Right forelimb (tissue), 1 donor: Measurements from ENCODE around the gene TMEM217.
"Not testable (repeated sequence)": the region's sequence is repeated elsewhere in the genome, so short reads cannot be mapped to it uniquely, and the experiment has no call there.

Experiments used
- DNase-seq: peaks from one replicate; pipeline ENCODE4 v3.0.0-alpha.2; 2018

Gene TMEM217

DNA sequence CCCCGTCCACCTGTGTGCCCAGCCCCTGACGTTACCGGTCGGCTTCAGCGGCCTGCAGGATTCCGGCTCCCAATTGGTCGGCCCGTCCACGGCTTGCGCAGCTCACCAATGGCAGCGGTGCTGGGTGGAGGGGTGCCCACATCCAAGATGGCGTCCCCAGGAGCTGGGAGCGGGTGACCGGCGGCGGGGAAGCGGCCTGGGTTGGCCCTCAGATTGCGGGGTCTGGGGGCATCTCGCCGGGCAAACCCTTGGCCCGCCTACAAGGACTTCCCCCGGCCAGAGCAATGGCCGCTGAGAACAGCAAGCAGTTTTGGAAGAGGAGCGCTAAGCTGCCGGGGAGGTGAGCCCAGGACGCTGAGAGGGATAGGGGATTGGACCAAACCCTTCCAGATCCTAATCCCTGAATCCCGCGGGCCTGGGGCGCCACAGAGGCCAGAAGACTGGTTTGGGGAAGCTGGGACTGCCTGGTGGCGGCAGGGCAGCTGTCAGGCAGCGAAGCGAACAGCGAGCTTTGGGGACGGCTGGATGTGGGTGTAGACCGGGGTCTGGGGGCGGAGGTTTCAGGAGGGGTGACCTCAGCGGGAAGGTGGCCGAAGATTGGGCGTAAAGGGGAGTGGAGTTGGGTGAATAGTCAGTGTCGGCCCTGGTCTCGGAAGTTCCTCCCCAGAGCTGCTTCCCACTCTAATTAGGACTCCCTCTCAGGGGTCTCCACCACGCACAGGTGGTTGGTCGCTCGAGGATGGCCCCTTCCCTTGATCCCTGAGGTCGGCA, at the start of gene TMEM217, which contains the start of gene TBC1D22B:
Gene TMEM217 (minus strand): TSS at position 511 of the 771 bp plus-strand sequence. CDS start 39,114 bp downstream, outside the sequence.
Gene TBC1D22B (plus strand): TSS at position 139 of the 771 bp plus-strand sequence. CDS start 146 bp downstream, at position 285.
- DNase-seq: peak; percentile 92

GRCh38 chr6:37307484-37307883, 49.5 kb upstream of the TMEM217 start:
- not testable (repeated sequence) for DNase-seq

DNA sequence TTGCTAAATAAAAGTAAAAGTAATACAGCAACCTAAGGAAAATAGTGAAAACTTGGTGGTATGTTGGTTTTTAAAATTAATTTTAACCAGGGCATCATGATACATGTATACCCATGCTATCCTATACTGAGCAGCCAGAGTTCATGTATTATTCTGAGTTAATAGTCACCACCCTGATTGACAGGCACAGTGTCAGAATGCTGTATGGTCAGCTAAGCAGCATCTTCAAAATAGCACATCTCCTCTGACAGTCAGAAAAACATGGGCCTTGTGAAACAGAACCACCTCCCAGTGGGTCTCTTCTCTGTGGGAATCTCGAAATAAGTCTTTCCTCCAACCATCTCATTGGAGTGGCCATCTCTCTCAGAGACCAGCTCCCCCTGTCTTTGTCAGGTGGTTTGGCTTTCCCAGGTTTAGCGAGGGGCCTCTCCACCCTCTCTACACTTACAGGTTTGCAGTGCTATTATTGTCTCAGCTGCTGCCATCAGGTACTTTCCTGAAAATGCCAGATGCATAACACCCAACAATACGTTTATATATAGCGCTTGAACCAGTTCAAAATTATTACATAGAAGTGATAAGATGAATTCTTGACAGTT, 48.8 kb upstream of the TMEM217 start:
- DNase-seq: no peak

DNA sequence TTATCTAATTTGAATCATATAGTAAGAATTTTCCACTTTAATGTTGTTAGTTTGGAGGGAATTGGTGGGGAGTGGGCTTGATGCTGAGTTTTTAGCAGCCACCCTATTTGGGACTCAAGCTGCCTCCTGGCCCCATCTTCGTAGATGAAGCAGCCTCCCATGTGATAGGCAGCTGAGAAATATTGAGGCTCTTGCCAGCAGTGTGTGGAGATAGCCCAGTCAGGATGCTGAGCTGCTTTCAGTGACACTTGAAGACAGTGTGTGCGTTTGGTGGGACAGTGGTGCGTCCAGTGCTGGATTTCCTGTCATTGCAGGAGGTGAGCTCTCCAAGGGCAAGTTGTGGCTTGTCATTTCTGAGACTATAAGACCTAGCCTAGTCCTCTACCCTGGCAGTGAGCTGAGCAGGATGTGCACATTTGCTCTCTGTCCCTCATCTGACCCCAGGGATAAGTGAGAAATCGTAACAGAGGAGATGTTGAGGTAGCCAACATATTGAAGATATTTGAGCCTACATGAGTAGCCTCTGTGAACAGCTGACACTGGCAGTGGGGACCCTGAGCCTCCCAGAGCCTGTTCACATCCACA, 48.0 kb upstream of the TMEM217 start:
- no peak for DNase-seq

- no peak for DNase-seq
Measured at GRCh38 chr6:37304766-37305165, 46.8 kb upstream of the TMEM217 start.

DNA sequence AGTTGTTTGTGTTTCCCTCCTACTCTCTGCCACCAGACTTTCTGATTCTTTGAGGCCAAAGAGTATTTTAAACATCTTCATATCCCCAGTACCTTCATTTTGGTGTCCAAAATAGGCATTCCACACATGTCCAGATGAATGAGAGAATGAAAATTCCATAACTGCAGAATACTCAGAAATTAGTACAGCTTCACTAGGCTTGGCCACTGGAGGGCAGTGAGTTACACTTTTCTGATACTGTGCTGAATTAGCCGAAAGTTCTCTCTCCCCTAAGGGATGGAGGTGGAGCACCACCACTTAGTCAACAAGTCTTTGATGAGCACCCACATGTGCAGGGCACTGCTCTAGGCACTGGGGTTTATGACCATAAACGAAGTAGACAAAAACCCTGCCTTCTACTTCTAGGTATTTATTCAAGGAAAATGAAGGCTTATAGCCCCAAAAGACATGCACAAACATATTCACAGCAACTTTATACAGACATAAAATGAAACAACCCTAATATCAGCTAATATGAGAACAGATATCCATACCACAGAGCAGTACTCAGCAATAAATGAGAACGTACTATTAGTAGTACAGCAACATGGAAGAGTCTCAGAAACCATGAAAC, 46.1 kb upstream of the TMEM217 start:
- DNase-seq: no peak

DNA sequence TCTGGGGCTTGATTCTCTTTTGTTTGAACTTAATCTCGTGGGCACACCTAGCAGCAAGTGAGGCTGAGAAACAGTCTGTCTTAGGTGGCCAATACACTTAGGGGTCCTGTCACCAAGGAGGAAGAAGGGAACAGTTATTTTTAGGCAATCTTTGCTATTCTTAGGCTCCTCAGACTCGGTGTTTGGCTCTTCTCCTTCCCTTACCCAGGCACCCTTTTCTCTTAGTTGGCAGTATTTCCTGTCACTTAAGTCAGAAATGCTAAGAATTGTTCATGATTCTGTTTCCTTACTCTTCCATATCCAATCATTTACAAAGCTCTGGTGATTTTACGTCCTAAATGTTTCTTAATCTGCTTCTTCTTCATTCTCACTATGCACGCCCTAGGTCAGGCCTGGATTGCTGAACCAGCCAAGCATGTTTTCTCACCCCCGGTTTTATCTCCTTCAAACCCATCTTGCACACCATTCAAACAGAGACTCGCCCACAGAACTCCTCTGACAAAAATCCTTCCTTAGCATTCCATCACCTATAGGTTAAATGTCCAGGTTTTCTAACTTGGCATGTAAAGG, 45.2 kb upstream of the TMEM217 start:
- DNase-seq: no peak

GRCh38 chr6:37302086-37302686, 44.2 kb upstream of the TMEM217 start:
- DNase-seq: no peak

DNA sequence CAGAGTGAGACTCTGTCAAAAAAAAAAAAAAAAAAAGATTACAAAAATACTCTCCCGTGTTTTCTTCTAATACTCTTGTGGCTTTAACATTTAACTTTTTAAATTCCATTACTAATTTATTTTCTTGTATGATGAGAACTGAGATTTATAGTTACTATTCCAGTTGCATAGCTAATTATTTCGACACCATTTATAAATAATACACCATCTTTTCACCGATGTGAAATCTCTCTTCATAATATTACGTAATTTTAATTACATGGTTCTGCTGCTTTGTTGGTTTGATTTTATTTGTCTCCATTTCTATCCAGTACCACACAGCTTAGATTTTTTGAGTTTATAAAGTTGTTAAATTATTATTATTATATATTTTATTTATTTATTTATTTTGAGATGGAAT, 42.0 kb upstream of the TMEM217 start:
- no peak for DNase-seq

DNA sequence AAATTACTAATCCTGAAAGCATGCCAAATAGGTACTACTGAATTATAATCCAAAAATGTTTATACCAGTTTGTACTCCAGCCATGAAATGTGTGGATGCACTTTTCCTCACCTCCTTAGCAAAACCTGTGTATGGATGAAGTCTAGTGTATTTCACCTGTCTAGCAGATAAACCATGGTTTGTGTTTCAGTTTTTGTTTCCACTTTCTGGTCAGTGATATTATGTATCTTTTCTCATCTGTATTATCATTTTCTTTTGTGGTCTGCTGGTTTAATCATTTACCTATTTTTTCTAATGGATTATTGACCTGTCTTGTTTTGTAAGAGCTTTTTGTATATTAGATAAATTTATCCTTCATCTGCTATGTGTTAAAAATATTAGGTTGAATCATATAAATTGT, 41.0 kb upstream of the TMEM217 start:
- DNase-seq: no peak

DNA sequence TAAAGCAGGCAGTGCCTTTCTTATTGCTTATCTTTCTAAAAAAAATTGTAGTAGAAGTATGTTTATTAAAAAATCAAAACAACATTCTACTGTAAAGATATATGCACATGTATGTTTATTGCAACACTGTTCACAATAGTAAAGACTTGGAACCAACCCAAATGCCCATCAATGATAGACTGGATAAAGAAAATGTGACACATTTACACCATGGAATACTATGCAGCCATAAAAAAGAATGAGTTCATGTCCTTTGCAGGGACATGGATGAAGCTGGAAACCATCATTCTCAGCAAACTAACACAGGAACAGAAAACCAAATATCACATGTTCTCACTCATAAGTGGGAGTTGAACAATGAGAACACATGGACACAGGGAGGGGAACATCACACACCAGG, 39.7 kb upstream of the TMEM217 start:
- DNase-seq: not testable (repeated sequence)

GRCh38 chr6:37293426-37293825, 35.5 kb upstream of the TMEM217 start:
- no peak for DNase-seq

DNA sequence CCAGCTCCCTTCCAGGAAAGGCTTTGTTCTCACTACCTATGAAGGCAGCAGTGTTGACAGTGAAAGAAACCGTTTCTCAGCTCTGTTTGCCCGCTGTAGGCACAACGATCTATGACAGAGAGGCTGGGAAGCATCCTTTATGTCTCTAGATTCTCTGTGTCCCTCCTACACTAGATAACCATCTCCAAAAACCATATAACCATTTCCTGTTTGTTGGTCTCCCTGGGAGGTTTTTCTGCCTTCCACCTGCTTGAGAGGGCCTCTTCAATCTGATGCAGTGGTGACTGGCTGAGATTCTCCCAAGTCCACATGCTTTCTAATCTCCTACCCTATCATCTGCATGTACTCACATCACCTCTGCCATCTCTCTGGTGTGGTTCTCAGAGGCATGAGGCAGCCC, 32.0 kb upstream of the TMEM217 start:
- no peak for DNase-seq

- DNase-seq: no peak
Measured at GRCh38 chr6:37288247-37288646, 30.3 kb upstream of the TMEM217 start.

DNA sequence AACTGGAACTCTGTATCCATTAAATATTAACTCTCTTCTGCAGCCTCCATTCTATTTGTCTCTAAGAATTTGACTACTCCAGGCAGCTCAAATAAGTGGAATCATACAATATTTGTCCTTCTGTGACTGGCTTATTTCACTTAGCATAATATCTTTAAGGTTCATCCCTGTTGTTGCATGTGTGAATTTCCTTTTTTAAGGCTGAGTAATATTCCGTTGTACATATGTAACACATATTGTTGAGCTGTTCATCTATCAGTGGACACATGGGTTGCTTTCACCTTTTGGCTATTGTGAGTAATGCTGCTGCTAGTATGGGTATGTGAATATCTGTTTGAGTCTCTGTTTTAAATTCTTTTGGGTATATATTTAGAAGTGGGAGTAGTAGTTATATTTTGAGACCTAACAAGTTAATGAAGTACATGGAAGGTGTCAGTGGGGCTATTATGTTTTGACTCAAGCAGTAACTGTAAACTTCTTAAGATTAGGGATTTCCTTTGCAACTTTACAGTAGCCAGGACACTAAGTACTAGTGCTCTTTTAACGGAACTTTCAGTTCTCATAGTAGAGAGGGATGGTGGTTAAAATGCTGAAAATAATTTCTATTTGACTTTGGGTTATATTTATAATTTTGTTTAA, 29.7 kb upstream of the TMEM217 start:
- no peak for DNase-seq

DNA sequence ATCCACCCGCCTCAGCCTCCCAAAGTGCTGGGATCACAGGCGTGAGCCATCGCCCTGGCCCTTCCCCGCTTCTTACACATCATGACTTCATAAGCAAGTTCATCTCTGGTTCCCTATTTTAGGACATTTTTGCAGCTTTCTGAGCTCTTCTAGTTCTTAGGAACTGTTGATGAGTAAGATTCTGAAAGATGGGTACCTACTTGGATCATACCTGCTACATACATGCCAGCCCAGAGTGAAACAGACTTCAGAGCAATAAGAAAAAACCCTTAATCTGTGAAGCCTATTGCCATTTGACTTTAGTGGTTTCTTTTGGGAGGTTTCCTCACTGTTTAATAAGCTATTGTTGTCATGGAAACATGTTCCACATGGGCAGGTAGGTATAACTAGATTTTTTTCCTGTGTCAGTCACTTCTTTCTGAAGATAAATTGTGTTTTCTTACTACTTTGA, 27.9 kb upstream of the TMEM217 start:
- DNase-seq: no peak

DNA sequence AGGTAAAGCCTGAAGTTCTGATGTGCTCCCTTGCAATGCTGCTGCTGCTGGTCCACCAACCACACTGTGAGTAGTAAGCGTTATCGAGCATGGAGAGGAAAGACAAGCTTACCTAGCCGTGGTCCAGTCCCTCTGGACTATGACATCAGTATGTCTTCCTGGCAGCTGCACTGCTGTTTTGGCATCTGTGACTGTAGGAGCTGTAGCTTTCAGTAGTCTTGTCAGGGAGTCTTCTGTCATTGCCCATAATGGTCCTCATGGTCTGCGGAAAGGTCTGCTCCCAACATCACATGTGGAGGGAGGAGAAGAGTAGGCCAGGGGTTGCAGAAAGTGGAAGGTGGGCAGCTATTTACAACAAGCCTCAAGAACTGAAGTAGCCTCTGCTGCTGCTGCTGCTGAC, 26.8 kb upstream of the TMEM217 start:
- DNase-seq: no peak

GRCh38 chr6:37283671-37284151, 25.8 kb upstream of the TMEM217 start:
- DNase-seq: peak; percentile 80

GRCh38 chr6:37283268-37283667, 25.3 kb upstream of the TMEM217 start:
- DNase-seq: no peak

- no peak for DNase-seq
Measured at GRCh38 chr6:37282371-37282770, 24.4 kb upstream of the TMEM217 start.

DNA sequence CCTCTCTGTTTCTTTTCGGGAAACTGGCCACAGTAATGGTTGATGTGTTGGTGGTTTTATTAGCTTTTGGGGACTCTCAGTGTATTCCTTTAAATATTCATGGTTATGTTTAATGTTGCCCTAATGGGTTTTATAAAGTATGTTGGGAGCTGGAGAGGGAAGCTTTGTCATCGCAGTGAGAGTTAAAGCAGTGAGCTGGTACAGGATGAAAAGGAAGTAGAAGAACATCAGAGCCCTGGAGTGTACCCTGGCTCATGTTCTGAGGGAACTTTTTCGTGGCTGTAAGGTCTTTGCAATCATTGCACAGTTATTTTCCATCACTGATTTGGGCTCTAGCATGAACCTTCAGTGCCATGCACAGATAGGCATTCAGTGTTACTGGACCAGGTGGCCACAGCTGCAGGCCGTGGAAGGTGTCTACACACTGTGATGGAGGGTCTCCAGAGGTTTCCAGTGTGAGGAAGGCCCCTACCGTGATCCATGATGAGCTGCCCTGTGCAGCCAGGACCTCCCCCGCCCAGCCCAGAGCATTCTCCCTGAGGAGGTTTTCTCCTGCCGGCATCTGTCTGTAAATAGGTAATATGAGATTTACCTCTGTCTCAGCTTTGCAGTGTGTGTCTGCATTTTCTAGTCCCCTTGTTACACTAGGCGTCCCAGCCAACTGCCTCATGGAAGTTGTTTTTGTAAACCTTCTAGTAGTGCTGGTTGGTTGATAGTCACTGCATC, 22.4 kb upstream of the TMEM217 start:
- DNase-seq: no peak
